Fibroblast of the conjunctiva (primary cell): ENCODE data around the gene LRP1.

Experiments
- DNase-seq: peaks from one replicate; pipeline ENCODE4 v3.0.0-alpha.2; 2010; ENCODE audit warnings: low read depth

LRP1 gene

DNA sequence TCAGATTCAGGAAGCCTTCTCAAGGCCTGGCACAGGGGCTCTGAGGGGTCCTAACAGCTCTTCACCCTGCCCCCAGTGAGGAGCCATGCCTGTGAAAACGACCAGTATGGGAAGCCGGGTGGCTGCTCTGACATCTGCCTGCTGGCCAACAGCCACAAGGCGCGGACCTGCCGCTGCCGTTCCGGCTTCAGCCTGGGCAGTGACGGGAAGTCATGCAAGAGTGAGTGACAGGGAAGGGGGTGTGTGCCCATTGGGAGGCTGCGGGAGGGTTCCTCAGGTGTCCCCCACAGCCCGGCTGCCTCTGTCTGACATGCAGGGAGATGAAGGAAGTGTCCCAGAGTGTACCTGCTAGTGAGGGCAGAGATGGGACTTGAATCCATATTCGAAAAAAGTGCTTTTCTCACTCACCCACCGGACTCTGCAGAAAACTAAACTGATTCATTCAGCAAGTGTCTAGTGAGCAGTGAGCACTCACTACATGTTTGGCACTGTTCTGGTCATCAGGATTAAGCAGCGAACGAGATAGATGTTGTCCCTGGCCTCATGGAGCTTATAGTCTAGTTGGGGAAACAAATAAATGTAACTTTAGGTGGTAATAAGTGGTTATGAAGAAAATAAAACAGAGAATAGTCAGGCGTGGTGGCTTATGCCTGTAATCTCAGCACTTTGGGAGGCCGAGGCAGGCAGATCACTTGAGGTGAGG is 28.6 kb downstream of the LRP1 start:
- DNase-seq, result no peak

DNA sequence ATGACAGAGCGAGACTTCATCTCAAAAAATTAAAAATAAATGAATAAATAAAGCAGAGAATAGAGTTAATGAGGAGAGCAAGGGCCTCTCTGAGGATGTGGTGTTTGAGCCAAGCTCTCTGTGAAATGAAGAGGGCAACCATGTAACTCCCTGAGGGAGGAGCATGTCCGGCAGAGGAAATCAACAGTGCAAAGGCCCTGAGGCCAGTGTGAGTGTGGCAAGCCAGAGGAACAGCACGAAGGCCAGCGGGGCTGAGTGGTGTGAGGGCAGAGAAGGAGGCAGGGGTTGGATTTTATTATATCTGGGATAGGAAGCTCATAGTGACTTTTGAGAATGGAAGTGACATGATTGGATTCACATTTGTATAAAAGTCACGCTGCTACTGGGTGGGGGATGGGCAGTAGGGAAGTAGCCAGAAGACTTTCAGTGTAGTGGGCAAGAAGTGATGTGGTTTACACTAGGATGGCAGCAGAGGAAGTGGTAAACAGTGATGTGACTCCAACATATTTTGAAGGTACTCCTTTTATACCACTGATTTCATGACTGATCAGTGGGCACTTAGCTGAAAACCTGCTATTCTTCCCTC is 29.4 kb downstream of the LRP1 start:
- no peak for DNase-seq

DNA sequence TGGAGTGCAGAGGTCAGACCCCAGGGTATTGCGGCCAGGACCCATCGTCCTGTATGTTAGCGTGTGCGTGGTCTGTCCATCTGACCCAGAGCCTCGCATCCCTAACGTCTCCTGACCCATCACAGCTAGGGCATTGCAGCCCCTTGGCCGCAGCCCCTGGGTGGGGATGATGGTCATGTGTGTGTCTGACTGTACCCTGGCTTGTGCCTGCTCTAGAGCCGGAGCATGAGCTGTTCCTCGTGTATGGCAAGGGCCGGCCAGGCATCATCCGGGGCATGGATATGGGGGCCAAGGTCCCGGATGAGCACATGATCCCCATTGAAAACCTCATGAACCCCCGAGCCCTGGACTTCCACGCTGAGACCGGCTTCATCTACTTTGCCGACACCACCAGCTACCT is 29.9 kb downstream of the LRP1 start:
- no peak for DNase-seq

DNA sequence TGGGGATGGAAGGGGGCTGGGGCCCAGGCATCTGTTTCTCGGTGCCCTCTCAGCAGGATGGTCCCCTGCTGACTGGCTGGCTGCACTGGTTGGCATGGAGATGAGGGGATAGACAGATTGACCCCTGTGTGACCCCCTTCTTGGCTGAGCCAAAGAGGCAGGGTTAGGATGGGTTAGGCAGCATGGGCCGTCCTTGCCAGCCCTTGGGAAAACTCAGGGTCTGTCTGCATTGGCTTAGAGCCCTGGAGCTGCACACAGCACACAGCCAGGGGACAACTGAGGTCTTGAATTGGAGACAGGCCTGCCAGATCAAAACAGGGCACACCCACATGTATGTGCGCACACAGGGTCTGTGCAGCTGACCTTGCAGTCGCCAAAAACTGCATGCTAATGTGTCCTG is 30.4 kb downstream of the LRP1 start:
- DNase-seq, result no peak

DNA sequence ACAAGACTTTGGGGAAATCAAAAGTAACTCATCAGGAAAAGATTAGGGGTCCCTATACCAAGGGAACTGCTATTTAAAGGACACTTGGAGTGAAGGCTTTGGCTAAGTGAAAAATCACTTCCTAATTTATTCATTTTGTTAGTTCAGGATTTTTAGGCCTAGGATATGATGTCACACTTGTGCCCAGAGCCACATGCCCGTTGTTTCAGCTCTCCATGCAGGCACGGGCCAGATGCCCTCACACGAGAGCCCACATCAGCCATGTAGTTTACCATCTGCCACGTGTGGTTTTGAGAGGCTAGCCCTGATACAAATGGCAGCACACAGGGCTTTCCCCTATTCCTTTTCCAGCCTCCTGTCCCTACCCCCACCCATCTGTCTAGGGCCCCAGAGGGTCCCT is 31.0 kb downstream of the LRP1 start:
- DNase-seq, result no peak

DNA sequence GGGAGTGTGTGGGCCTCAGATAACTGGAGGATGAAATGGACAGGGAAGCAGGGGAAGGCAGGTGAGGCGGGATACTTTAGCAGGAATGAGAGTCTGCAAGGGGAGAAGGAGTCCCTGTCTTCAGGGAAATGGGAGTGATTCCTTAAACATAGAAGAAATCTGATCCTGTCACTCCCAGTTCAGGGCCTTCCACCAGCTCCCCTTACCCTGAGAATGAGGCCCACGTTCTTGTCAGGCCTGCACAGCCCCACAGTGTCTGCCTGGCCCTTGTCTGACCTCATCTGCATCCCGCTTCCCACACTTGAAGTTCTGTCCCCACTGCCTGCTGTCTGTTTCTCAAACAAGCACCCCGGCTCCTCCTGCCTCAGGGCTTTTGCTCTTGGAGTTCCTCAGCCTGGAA is 31.8 kb downstream of the LRP1 start:
- no peak for DNase-seq

DNA sequence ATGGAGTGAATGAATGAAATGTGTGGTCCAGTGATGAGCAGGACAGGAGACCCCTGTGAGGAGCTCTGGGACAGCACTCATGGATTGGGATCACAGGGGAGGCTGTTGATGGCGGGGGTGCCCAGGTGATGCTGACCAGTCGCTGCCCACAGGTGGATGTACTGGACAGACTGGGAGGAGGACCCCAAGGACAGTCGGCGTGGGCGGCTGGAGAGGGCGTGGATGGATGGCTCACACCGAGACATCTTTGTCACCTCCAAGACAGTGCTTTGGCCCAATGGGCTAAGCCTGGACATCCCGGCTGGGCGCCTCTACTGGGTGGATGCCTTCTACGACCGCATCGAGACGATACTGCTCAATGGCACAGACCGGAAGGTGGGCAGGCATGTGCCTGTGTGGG is 32.5 kb downstream of the LRP1 start:
- DNase-seq, result no peak

DNA sequence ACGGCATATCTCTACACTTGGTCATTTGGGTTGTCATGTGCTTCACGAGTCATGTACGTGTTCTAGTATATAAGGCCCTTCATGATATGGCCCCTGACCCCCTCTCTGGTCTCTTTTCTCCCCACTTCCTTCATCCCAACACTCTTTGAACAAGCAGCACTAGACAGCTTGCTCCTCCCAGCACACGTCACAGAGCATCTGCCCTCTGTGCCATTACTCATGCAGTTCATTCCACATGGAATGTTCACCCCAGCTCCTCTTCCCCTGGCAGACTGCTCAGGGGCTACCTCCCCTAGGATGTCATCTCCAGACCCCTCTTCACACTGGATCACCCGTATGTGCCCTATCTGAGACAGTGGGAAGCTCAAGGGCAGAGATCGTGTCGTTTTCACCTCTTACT is 33.2 kb downstream of the LRP1 start:
- no peak for DNase-seq

DNA sequence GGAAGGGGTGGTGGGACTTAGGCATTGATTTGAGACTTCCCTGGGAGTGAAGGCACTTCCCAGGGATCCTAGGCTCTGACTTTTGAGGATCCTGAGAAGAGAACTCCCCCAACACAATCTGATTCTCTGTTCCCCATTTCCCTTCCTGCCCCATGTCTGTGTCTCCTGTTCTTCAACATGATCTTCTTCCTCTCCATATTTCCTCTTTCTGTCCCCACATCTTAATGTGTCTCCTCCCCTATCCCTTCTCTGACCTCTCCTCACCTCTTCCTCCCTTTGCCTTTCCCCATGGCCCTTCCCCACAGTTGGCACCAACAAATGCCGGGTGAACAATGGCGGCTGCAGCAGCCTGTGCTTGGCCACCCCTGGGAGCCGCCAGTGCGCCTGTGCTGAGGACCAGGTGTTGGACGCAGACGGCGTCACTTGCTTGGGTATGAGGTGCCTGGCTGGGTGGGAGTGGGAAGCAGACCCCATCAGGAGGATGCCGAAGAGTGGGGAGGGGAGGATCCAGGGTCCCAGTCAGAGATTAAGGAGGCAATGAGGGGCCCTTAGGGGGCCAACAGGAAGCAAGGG is 34.4 kb downstream of the LRP1 start:
- DNase-seq, result no peak

DNA sequence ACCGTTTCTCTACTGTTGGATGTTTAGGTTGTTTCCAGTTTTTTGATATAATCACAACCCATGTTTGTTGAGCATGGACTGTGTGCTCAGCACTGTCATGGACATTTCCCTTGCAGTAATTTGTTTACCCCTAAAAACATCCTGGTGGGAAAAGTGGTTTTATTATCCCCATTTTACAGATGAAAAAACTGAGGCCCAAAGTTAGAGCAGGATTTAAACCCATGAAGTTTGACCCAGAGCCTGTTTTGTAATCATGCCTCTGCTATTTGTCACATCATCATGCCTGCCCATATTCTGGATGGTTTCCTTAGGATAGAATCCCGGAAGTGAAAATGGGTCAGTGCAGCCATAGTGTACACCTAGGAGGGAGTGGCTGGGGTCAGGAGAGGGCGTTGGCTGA is 36.2 kb downstream of the LRP1 start:
- no peak for DNase-seq

DNA sequence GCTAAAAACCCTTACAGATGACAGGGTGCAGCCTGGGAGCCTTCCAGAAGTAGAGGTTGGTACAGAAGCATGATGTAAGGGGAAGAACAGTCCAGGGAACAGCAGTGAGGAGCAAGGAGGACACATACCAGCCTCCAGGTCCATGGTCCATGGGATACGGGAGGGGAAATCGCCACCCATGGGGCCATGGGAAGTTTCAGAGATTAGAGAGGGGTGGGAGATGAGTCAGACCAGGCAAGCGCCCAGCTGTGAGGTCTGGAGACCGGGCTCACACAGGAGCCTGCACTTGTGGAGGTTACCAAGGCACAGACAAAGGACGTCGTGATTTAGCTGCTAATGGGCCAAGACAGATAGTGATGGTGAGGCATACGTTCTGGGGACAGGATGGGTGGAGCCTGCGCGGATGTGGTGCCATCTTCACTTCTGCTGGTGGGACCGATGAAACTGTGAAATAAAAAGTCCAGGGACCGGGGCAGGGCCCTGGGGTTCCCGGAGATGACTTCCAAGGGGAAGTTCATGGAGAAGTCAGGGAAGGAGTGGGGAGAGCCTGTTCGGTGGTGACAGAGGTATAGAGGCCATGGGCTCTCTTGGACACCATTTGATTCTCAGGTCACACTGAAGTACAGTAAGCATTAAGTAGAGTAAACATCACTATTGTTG is 36.8 kb downstream of the LRP1 start:
- no peak for DNase-seq

DNA sequence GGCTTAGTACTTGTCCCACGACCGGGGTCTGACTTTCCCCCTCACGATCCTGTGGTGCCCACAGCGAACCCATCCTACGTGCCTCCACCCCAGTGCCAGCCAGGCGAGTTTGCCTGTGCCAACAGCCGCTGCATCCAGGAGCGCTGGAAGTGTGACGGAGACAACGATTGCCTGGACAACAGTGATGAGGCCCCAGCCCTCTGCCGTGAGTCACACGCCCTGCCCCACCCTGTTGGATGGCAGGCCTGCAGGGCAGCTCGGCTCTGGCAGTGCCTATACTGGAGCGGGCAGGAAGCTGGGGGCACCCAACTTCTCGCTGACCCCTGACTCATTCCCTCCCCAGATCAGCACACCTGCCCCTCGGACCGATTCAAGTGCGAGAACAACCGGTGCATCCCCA is 37.5 kb downstream of the LRP1 start:
- DNase-seq, result no peak

DNA sequence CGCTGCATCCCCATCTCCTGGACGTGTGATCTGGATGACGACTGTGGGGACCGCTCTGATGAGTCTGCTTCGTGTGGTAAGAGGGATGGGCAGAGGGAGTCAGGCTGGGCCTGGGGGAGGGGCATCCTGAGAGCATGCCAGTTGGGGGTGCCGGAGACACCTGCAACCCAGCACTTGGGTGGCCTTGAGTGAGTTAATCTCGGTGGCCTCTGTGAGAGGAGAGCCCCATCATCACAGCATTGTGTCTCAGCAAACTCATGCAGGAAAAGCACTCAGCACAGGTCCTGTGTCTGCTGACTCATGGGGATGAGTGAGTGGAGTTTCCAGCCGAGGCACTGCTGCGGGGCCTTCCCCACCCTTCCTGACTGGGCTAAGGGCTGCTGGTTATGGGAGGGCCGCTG is 38.7 kb downstream of the LRP1 start:
- DNase-seq, result no peak

DNA sequence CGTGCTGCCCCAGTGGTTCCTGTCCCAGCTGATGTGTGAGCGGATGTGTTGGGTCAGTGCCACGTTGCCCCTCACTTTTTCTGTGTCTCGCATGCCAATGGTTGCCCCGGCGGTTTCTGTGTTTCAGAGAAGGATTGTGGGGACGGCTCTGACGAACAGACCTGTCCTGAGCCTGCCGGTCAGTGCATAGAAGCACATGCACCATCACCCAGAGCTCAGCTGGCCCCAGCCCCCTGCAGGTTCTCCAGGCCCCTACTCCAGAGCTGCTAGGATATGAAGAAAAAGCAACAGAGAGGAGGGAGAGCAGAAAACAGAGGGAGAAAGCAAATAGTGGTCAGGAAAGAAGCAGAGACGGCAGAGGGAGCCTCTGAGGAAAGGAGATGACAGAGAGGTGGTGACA is 39.8 kb downstream of the LRP1 start:
- DNase-seq, result no peak

DNA sequence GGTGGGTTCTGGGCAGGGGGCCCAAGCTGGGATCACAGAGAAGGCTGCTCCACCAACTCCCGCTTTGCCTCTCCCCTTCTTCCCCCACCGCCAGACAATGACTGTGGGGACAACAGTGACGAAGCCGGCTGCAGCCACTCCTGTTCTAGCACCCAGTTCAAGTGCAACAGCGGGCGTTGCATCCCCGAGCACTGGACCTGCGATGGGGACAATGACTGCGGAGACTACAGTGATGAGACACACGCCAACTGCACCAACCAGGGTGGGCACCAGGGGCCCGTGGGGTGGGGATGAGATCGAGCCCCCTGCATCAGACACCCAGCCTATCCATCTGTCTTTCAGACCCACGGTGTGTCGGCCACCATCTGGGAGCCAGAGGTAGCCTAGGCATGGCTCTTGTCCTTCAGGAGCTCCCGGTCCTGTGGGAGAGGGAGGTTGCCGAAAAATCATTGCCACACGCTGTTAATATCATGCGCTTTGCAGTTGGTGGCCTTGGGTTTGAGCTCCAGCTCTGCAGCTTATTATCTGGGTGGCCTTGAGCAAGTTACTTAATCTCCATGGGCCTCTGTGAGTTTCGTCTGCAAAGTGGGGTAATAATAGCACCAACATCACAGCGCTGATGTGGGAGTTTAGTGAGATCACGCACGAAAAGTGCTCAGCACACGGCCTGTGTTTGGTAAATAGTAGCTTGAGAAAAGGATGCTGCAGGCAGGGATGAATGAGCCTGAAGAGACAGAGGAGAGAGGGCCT is 40.9 kb downstream of the LRP1 start:
- DNase-seq, result no peak

DNA sequence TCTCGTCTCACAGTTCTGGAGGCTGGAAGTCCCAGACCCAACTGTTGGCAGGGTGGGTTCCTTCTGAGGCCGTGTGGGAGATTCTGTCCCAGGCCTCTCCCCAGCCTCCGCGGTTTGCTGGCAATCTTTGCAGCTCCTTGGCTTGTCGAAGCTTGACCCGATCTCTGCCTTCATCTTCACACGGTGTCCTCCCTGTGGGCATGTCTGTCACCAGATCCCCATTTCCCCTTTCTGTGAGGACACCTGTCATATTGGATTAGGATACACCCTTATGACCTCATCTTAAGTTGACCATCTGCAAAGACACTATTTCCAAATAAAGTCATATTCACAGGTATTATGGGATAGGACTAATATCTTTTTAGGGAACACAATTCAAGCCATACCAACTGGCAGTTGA is 41.7 kb downstream of the LRP1 start:
- DNase-seq, result no peak

DNA sequence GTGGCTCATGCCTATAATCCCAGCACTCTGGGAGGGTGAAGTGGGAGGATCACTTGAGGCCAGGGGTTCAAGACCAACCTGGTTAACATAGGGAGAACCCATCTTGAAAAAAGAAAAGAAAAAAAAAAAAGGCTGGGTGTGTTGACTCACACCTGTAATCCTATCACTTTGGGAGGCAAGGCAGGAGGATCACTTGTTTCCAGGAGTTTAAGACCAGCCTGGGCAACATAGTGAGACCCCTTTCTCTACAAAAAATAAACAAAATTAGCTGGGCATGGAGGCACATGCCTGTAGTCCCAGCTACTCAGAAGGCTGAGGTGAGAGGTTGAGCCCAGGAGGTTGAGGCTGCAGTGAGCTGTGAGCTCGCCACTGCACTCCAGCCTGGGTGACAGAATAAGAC is 42.1 kb downstream of the LRP1 start:
- DNase-seq, result no peak

DNA sequence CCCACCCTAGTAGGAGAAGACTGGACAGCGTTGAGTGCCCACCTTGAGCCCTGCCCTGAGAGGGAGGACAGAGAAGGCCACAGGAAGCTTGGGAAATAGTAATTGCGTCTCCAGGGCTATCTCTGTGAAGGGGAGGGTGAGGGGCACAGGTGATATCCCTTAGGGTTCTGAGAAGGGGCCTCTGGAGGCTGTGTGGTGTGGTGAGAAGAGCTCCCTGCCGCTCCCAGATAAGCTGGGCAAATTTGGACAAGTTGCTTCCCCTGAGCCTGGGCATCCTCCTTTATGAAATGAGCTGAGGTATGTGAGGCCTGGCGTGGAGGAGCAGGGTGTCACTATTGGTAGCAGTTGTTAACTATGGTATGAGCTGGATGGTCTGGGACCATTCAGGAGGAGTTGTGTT is 42.6 kb downstream of the LRP1 start:
- no peak for DNase-seq

DNA sequence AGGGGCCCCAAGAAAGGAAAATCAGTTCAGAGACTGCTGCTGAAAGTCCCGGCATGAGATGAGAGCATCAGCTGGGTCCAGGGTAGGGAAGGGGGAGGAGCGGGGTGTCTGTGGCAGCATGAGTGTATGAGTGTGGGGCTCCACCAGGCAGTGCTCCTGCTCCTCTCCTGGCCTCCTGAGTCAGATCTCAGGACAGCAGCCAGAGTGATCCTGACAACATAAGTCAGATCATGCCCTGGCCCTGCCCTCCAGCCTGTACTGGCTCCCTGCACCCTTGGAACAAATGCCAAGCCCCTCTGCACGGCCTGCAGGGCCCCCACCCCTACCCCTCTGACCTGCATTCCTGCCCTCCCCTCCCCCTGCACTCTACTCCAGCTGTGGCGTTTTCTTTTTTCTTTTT is 43.4 kb downstream of the LRP1 start:
- DNase-seq, result peak; percentile 85

DNA sequence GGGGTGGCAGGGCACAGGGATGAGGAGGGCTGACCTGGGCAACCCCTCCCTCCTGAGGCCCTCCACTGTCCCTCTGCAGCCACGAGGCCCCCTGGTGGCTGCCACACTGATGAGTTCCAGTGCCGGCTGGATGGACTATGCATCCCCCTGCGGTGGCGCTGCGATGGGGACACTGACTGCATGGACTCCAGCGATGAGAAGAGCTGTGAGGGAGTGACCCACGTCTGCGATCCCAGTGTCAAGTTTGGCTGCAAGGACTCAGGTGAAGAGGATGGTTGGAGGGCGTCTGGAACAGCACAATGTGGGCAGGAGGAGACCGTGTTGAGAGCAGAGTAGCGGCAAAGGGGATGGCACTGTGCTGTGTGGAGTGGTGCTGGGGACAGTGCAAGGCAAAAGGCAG is 44.8 kb downstream of the LRP1 start:
- DNase-seq, result no peak

DNA sequence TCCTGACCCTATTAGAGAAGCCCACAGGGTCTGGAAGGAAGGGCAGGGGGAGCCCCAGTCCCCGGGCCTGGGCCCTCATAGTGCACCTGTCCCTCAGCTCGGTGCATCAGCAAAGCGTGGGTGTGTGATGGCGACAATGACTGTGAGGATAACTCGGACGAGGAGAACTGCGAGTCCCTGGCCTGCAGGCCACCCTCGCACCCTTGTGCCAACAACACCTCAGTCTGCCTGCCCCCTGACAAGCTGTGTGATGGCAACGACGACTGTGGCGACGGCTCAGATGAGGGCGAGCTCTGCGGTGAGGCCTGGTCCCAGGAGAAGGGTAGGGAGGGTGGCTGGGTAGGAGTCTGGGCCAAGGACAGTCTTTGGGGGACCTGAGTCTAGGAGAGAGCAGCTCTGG is 45.4 kb downstream of the LRP1 start:
- DNase-seq, result no peak

DNA sequence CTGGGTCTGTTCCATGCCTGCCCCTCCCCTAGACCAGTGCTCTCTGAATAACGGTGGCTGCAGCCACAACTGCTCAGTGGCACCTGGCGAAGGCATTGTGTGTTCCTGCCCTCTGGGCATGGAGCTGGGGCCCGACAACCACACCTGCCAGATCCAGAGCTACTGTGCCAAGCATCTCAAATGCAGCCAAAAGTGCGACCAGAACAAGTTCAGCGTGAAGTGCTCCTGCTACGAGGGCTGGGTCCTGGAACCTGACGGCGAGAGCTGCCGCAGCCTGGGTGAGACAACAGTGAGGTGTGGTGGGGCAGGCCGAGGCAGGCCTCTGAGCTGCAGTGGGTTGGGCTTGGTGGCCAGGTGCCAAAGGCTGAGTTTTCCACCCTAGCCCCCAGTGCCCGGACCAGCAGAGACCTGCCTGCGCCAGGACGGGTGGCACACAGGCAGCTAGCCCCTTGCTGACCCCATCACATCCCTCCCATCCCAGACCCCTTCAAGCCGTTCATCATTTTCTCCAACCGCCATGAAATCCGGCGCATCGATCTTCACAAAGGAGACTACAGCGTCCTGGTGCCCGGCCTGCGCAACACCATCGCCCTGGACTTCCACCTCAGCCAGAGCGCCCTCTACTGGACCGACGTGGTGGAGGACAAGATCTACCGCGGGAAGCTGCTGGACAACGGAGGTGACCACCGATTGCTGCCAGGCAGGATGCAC is 47.3 kb downstream of the LRP1 start:
- DNase-seq, result peak; percentile 75
